ENCODE data around the gene NRCAM.

Gene NRCAM

GRCh38 chr7:108145401-108145800 lies 310.8 kb downstream of the NRCAM start:
- DNase-seq: no peak

GRCh38 chr7:108144931-108145330 lies 311.3 kb downstream of the NRCAM start:
- no peak for DNase-seq

GRCh38 chr7:108143658-108144420 lies 312.4 kb downstream of the NRCAM start:
- no peak for DNase-seq

- DNase-seq: no peak
These were observed 313.5 kb downstream of the NRCAM start for GRCh38 chr7:108142675-108143259.

- no peak for DNase-seq
These were observed 314.1 kb downstream of the NRCAM start for GRCh38 chr7:108142180-108142579.

- no peak for DNase-seq
These were observed 315.6 kb downstream of the NRCAM start for GRCh38 chr7:108140671-108141070.

GRCh38 chr7:108138911-108139310 lies 317.3 kb downstream of the NRCAM start:
- DNase-seq: no peak

- DNase-seq: no peak
These were observed 318.2 kb downstream of the NRCAM start for GRCh38 chr7:108137993-108138392.

- DNase-seq: no peak
These were observed 319.2 kb downstream of the NRCAM start for GRCh38 chr7:108137040-108137439.

- no peak for DNase-seq
These were observed 320.0 kb downstream of the NRCAM start for GRCh38 chr7:108136191-108136688.

- DNase-seq: no peak
These were observed 320.6 kb downstream of the NRCAM start for GRCh38 chr7:108135446-108136190.

GRCh38 chr7:108134486-108134885 lies 321.8 kb downstream of the NRCAM start:
- DNase-seq: no peak

GRCh38 chr7:108132551-108133265 lies 323.5 kb downstream of the NRCAM start:
- DNase-seq: no peak

- no peak for DNase-seq
These were observed 326.0 kb downstream of the NRCAM start, which contains the start of gene LAMB4 for GRCh38 chr7:108130261-108130660. Gene LAMB4, minus strand, starts transcription at chr7:108130361. Its CDS starts 7,197 bp downstream, at chr7:108123164.

- no peak for DNase-seq
These were observed 326.9 kb downstream of the NRCAM start for GRCh38 chr7:108129018-108129965.

- DNase-seq: no peak
These were observed 327.7 kb downstream of the NRCAM start for GRCh38 chr7:108128514-108128913.

- no peak for DNase-seq
These were observed 328.8 kb downstream of the NRCAM start for GRCh38 chr7:108127461-108127860.

GRCh38 chr7:108124820-108125219 lies 331.4 kb downstream of the NRCAM start:
- no peak for DNase-seq

- DNase-seq: no peak
These were observed 334.1 kb downstream of the NRCAM start for GRCh38 chr7:108122181-108122580.

GRCh38 chr7:108120933-108121332 lies 335.3 kb downstream of the NRCAM start:
- DNase-seq: no peak

- DNase-seq: no peak
These were observed 336.0 kb downstream of the NRCAM start for GRCh38 chr7:108120196-108120595.

- DNase-seq: no peak
These were observed 337.3 kb downstream of the NRCAM start for GRCh38 chr7:108118959-108119358.
